GM18511 (cell line): ENCODE results near the gene GPD1L.
"Not testable (repeated sequence)": the region's sequence is repeated elsewhere in the genome, so short reads cannot be mapped to it uniquely, and the experiment has no call there.

Experiments
- ATAC-seq: cut with Tn5 transposase; IDR thresholded peaks from one replicate; pipeline ENCODE4 v1.9.1; 2021; ENCODE audit warnings: mild to moderate bottlenecking, moderate library complexity; ENCODE audit not compliant: unreplicated experiment

The GPD1L gene

DNA sequence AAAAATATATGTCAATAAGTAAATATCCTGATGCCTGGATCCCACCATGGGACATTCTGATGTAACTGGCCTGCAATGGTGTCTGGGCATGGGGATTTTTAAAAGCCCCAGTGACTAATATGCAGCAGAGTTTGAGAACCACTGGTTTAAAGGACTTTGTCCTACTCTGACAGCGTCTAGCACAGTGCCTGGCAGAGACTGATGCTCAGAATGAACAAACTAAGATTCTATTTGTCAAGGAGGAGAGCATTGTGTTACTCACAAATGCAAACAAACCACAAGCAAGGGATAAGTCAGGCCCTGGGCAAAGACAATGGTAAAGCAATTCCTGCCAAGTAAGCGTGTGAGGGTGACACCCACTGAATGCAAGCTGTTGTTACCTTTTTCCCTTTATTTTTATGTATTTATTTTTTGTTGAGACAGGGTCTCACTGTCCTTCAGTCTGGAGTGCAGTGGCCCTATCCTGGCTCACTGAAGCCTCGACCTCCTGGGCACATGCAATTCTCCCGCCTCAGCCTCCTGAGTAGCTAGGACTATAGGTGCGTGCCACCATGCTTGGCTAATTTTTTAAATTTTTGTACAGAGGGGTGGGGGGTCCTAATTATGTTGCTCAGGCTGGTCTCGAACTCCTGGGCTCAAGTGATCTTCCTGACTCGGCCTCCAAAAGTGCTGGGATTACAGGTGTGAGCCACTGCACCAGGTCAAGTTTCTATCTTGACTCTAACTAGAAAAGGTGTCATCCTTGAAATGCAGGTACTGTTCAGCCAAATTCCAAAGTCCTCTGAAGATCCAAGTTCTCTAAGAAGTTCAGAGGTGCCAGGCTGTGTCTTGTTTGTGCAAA, 909 bp upstream of the GPD1L start:
- ATAC-seq = no peak

DNA sequence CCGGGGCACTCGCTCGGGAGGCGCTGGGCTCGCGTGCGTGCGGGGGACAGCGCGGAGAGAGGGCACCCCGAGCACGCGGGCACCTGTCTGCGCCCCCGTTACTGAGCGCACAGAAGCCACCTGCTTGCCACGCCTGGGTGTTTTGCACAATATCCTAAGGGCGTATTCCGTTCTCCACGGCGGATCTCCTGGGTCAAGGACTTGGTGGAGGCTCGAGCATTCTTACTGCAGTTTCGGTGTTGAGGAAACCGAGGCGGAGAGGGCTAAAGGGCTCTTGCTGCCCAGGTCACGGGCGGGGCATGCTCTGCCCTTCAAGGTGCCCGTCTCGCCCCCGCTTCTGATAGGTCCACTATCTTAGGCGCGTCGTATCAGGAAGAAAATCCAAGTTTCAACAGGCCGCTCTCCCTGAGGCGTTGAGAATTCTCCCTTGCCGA, 526 bp downstream of the GPD1L start:
- no peak for ATAC-seq

DNA sequence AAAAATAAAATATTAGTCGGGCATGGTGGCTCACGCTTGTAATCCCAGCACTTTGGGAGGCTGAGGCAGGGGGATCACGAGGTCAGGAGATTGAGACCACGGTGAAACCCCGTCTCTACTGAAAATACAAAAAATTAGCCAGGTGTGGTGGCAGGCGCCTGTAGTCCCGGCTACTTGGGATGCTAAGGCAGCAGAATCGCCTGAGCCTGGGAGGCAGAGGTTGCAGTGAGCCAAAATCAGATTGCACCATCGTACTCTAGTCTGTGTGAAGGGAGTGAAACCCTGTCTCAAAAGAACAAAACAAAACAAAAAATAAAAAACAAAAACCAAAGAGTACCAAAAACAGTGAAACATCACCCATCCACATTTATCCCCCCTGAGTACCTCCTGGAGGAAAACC, 1.8 kb downstream of the GPD1L start:
- ATAC-seq = not testable (repeated sequence)

DNA sequence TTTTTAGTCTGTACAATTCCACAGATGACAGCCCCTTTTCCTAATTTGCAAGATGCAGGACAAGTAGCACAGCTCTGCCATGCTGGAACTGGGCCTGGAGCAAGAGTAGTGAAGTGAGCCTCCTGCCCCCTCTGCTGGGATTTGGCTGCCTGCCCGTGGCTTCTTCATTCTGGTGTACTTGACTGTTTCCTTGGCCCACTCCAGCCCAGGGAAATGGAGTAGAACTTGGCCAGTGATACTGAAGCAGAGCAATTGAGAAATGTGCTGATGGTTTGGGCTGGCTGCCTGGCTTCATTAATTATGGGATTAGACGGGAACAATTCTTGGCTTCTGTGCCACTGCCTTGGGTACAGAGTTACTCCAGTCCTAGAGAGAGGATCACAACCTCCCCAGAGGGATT, 2.8 kb downstream of the GPD1L start:
- no peak for ATAC-seq

DNA sequence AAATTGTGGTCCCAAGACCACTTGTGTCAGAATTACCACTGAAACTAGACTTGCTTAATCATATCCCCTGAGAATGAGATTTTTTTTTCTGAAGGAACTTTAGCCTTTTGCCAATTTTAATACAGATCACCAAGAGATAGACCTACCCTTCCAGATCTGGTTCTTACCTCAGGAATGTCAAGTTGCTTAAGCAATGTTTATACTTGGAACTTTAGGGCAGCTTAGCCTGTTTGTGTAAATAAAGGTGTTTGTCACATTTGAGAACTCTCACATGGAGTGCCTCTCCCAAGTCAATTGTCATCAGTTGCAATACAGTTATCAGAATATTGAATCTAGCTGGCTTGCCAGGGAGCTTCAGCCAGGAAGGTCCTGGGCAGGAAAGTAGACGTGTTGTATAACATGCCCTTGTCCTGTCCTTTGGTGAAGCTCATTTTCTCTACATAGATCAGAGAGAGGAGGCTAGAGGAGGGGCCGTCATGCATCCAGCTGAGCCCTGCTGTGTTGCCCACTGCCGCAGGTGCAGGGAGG, 3.9 kb downstream of the GPD1L start:
- ATAC-seq = no peak

DNA sequence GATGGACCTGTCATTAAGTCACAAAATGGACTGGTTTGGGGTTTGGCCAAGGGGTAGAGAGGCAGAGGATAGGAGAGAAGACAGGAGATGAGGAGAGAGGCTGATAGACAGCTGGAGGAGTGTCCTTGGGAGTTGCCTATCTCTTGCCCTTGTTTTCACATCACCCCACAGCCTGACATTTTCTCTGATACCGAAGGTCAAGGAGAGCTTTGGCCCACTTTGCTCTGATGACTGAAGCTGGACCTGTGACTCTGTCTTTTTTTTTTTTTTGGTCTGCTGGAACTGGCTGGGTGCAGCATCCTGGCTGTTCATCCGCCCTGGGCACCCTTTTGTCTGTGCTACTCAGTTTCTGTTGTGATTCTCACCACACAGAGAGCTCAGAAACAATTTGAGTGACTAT, 5.1 kb downstream of the GPD1L start:
- no peak for ATAC-seq

DNA sequence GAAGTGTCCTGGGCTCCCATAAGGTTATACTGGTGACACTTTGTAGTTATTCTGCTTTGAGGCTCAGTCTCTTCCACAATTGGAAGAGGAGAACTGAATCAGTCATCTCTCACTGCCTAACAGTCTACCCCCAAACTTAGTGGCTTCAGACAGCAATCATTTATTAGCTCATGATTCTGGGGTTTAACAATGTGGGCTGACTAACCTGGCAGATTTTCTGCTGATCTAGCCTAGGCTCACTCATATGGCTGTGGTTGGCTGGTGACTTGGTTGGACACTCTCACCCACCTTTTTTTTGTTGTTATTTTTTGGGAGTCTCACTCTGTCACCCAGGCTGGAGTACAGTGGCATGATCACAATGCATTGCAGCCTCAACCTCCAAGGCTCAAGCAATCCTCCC, 7.1 kb downstream of the GPD1L start:
- no peak for ATAC-seq

DNA sequence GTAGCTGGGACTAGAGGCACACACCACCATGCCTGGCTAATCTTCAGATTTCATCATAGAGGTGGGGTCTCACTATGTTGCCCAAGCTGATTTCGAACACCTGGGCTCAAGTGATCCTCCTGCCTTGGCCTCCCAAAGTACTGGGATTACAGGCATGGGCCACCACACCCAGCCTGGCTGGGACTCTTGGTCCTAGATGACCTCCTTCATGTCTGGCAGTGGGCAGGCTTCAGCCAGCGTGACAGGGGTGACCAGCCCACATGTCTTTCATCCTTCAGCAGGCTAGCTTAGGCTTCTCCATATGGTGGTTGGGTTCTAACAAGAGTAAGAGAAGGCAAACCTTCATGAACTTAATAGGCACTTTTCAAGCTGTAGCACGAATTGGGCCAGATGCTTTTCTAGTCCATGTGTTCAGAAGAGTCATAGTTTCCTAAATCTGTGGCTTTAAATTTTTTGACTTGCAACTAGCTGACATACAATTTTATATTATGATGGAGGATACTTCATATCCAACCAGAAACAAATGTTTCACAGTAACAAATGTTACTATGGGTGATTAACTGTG, 7.6 kb downstream of the GPD1L start:
- ATAC-seq = no peak

DNA sequence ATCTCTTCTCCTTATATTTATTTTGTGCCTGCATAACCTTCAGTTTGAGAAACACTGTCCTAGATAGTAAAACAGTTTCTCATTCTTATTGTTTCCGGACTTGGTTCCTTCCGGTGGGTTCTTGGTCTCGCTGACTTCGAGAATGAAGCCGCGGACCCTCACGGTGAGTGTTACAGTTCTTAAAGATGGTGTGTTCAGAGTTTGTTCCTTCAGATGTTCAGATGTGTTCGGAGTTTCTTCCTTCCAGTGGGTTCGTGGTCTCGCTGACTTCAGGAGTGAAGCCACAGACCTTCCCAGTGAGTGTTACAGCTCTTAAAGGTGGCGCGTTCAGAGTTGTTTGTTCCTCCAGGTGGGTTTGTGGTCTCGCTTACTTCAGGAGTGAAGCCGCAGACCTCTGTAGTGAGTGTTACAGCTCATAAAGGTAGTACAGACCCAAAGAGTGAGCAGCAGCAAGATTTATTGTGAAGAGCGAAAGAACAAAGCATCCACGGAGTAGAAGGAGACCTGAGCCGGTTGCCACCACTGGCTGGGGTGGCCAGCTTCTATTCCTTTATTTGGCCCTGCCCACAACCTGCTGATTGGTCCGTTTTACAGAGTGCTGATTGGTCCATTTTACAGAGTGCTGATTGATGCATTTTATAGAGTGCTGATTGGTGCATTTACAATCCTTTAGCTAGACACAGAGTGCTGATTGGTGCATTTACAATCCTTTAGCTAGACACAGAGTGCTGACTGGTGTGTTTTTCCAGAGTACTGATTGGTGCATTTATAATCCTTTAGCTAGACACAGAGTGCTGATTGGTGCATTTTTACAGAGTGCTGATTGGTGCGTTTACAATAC, 8.3 kb downstream of the GPD1L start:
- ATAC-seq = not testable (repeated sequence)

DNA sequence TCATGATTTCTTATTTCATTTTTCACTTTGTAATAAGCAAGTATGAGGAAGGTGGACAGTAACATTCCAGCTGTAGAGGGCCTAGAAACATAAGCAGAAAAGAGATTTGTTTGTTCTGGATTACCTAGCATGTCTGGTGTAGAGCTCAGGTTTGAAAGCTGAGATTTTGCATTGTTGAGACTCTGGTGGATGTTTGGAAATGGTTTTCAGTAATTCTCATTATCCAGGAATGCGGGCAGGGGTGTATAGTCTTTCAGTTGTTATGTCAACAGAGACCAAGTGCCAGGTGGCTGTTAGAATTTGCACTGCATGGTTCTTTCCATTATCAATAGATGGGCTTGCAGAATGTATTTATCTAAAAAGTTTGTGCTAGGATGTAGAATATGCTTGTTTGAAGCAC, 10.9 kb downstream of the GPD1L start:
- no peak for ATAC-seq

DNA sequence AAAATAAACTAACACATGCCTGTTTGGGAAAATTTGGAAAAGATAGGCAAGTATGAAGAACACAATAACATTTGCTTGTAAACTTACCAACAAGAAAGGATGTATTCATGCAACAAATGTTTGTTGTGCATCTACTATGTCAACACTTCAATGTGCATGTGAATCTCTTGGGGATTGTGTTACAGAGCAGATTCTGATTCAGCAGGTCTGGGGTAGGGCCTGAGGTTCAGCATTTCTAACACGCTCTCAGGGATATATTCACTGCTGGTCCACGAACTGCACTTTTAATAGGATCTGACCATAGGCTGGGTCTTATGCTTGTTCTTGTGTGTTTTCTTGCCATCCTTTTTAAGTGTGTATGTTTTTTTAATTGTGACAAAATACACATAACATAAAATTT, 11.8 kb downstream of the GPD1L start:
- ATAC-seq = no peak

DNA sequence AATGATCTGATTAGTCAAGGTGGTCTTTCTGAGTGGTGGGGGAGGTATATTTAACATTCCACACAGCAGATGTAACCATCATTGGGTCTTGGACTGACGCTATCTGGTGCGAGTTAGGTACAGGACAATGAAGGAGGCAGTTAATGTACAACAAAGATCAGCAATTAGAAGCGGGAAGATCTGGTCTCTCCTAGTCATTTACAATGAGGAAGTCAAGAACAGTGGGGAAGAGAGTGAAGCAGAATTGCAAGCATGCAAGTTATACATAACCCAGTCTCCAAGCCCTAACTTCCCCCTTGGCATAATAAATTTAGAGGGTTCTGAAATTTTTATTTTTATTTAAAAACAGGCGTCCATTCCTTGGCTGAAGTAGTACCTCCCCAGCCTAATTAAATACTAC, 14.1 kb downstream of the GPD1L start:
- ATAC-seq = no peak

DNA sequence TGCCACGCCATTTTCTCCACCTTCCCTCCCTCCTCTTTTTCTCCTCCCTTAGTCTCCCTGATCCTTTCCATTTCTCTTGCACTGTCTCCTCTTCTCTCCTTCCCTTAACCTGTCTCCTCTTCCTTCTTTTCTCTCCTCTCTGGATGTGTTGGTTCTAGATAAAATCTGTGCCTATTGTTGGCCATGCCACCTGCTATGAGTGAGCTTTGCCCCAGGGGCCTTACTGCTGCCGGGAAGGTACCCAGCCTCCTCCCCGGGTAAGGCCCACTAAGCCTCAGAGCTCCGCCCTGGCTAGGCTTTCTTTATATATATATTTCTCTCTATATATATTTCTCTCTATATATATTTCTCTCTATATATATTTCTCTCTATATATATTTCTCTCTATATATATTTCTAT, 14.7 kb downstream of the GPD1L start:
- no peak for ATAC-seq

DNA sequence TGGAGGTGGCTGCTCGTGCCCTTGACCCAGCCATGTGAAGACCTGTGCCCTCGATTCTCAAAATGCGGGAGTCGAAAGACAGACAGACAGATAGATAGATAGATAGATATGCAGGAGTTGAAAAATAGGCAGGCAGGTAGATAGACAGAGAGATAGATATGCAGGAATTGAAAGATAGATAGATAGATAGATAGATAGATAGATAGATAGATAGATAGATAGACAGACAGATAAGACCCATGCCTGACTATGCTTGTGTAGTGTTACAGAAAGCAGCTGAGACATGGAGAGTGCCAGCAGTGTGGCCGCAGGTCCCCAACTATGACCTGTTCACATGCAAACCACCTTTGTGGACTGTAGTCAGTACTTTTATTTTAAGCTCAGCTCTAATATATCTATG, 17.2 kb downstream of the GPD1L start:
- no peak for ATAC-seq

DNA sequence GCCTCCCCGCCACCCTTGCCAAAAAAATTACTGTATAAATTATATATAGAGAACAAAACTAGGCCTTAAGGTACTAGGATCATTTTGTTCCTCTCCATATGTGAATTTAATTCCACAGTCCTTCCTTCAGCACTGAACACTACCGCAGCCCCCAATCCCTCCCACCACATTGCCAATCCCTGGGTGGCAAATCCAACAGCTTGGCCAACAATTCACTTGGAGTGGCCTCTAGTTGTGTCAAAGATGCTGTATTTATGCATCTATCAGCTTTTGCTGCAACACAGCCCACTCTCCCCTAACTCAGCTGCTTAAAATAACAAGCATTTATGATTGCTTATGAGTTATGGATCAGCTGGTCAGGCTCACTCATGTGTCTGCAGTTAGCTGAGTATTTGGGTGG, 18.6 kb downstream of the GPD1L start:
- no peak for ATAC-seq

DNA sequence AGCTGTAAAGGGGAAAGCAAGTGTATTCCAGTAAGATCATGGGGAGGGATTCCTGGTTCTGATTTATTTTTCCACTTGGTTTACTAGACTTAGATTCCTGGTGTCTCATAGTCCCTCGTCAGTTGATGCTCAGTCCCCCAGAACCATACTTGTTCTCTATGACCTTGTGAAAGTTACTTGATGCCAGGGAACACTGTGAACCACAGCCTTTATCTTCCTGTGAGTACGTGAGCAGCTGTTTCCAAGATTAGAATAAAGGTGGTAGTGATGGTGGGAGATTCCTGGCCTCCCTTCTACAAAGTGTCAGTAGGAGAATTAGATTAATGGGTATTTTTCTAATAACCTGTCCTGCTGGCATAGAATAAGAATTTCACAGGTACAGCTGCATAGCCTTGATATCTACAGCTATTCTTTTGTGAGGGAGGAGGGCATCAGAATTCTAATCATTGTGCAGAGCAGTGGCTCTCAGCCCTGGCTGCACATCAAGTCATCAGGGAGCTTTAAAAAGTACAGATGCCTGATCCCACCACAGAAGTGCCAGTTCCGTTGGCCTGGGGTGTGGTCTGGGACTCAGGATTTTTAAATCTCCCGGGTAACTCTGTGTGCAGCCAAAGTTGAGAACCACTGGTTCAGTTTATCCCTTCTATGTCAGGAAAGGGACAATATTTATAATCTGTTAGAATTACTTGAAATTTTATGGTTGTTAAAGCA, 20.0 kb downstream of the GPD1L start:
- no peak for ATAC-seq

DNA sequence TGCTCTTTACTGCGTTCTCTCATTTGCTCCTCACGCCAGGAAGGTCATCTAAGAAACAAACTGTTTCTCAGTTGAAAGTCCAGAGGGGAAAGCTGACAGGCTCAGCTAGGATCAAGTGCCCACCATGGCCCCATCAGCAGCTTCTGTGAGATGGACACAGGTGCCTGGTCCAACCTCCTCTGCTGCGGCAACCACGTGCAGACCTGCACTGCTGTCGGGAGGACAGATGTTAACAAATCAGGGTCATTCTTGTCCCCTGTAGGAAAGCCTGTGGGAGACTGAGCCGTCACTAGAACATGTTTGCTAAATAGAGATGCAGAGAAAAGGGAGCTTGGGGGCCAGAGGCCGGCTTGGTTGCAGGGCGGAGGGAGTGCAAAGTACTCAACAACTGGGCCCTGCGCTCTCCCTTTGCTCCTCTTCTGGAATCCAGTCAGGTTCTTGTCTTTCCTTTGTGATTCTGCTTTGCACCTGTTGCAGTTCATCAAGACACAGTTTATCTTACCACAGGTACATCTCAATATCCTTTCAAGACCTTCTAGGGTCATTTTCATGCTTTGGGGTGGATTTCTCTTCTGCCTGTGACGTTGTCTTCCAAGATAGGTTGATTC, 20.9 kb downstream of the GPD1L start:
- no peak for ATAC-seq

DNA sequence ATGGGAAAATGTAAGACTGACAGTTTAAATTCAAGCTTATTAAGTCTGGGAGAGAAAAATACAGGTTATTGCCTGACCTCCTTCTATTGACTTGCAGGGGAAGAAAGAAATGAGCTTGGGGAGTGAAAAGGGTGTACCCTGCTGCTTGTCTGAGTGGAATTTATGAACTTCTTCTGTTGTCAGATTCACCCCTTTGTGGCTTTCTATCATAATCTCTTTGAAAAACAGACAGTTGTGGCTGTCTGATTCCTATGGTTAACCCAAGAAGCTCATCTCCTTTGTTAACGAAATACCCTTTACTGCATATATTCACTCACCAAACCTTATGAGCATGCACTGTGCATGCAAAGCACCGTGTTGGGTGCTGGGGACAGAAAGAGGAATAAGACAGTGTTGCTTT, 22.5 kb downstream of the GPD1L start:
- ATAC-seq = no peak

DNA sequence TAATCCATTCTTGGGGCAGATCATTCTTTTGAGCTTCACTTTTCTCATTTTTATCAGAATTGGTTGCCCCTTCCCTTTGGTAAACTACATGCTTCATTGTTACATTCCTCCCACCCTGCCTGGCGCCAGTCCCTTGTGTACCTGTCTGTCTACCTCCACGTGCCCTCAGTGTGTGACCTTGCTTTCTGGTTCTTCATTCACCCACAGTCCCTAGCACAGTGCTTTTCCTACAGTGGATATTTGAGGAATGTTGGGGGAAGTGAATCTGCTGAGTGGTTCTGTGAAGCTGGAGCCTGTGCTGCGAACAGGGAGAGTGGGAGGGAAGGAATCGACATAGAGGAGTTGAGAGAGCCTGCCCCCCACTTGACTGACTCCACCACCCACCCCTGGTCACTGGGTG, 23.4 kb downstream of the GPD1L start:
- no peak for ATAC-seq

DNA sequence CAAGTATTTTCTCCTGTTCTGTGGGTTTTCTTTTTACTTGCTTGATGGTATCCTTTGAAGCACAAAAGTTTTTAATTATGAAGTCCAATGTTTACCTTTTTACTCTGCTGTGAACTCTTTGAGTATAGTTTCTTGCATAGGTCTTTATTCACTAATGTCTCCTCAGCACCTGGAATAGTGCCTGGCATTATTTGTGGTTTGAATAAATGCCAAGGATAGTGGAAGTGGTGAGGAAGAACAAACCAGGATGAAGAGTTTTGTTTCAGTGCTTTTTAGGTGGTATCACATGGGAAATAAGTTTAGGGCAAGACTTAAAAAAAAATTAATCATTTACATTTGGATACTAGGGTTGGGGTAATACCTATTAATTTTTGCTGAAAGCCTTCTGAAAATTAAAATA, 25.7 kb downstream of the GPD1L start:
- ATAC-seq = no peak

DNA sequence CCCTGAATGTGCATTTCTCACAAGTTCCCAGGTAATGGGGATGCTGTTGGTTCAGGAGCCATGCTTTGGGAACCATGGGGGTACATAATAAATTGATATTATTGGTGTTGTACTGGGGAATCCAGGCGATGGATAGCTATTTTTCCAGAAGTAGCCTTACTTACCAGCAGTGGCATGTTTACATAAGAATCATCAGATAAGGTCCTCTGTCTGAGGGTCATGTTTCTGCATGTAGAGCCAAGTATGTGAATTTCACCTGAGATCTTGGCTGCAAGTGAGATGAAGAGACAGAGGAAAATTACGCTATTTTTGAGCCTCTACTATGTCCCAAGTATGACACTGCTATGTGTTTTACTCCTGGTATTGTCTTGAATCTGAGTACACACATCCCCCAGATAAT, 26.3 kb downstream of the GPD1L start:
- no peak for ATAC-seq
